Measurements from ENCODE around the gene LPP.

Gene LPP

DNA sequence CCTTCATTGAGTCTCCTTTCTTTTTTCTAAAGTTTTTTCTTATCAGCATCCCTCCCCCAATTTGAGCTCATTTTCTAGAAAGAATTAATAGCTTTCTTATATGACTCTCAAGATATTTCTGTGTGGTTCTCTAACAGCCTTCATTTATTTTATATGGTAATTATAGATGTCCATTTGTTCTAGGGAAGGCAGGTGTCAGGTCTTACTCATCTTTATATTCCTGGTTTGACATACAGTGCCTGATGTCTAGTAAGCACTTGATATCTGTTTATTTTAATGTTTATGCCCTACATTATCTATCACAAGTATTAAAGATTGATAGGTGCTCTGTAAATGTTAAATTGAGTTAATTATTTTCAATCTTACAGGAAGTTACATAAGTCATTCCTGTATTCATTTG lies 591.1 kb downstream of the LPP start:
- no peak for DNase-seq

DNA sequence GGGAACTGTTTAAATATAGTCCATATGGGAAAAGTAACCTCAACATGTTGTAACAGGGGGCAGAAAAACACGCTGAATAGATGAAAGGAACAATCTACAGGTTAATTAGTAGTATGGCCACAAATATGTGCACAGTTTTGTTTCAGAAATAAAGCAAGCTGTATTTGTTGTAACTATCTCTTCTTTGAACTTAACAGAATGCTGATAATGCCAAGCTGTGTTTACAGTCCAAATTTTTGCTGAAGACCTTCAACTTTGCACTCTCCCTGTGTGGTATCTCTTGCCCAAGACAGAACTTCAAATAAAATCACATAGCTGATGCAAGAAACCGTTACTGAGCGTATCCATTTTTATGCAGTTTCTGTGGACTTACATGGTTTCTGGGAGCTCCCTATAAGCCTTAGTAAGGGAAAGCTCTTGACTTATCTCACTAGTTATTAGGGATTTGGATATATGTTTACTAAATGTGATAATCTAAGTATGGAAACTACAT lies 592.4 kb downstream of the LPP start:
- no peak for DNase-seq

DNA sequence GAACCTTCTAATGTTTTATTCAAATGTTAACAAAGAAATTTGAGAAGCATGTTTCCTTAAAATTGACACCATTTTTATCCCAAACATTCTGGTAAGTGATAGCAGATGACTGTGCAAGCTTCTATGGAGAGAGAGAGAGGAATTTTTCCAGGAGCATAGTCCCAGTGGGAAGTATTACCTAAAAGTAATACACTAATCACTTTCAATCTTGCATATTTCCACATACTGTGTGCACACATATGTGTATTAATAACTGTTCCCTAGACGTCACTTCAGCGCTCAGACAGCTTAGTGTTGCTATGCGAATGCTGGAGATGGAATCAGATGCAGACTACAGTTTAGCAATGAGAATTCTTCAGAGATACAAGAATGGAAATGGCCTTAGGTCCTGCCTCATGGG lies 593.5 kb downstream of the LPP start:
- no peak for DNase-seq

DNA sequence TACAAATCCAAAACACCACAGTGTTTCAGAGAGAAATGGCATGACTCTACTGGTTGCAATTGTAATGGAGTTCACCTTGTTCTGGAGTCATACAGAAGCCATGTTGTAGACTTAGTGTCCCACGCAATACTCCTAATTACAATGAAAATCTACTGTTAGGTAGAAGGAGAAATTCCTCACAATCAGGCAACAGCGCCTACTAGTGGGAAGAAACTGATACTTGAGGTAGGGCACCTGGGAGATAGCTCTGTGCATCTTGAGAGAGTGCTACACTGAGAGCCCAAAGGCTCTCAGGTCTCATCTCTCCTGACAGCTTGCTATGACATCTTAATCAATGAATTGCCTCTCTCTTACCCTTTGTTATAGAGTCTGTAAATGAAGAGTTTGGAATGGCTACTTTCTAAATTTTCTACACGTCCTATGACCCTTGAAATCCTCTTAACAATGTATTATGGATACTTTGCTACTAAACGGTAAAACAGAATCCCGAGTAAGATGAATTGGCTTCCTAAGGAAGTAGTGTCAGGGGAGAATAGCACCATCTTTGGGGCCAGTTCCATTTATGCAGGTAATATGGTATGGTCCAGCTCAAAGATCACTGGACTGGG lies 595.2 kb downstream of the LPP start:
- DNase-seq: no peak

DNA sequence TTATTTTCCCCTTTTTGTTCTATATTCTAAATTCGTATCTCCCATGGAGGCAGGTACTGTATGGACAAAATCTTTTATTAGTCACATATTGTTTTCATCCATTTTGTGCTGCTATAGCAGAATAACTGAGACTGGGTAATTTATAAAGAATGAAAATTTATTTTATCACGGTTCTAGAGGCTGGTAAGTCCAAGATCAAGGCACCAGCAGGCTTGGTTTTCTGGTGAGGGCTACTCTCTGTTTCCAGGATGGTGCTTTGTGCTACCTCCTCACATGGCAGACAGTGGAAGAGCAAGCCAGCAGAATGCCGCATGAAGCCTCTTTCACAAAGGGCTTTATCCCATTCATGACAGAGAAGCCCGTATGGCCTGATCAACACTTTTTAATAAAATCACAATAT lies 595.9 kb downstream of the LPP start:
- no peak for DNase-seq

DNA sequence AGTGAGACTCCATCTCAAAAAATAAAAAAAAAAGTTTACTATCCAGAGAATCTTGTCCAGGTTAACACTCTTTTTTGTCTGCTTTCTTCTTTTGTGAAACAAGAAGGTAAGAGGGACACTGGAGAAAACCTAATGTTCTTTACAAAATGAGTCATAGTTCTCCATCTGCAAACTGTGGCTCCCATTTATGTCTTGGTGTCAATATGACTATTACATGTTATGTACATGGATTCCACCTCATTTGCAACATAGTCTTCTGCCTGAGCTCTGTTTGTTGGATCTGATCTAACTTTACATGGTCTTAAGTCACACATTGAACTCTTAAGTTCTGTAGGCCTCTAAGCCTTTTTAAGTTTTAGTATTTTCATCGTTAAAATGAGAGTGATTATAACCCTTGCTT lies 596.7 kb downstream of the LPP start:
- no peak for DNase-seq

DNA sequence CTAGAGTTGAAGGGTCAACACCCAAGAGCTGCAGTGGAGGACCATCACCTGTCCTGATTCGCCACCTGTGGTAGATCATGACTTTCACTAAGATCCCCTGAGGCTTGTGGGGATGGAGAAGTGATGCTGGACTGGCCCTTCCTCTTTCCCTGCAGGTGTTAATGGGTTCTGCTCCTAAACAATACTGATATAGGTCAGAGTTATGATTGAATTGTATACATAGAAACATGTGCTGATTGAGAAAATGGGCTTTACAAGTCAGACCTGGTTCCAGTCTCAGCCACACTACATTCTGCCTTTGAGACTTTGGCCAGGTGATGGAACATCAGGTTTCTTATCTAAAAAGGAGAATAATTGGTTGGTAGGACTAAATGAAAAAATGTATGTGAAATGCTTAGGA lies 598.9 kb downstream of the LPP start:
- DNase-seq: no peak

DNA sequence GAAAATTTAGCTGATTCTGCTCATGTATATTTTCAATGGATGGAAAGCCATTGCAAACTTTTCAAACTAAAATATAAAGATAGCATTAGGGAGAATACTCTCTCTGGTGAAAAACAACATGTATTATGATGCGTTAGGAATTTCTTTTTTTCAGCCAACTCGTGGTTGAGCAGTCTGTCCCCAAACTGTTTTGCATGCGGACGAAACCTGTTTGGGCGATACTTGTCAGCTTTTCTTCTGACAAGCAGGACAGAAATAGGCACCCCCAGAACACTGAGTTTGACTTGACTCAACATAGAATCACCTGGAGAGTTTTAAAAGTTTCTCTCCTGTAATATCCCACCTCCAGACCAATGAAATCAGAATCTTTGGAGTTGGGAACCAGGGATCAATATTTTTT lies 600.3 kb downstream of the LPP start:
- DNase-seq: no peak

DNA sequence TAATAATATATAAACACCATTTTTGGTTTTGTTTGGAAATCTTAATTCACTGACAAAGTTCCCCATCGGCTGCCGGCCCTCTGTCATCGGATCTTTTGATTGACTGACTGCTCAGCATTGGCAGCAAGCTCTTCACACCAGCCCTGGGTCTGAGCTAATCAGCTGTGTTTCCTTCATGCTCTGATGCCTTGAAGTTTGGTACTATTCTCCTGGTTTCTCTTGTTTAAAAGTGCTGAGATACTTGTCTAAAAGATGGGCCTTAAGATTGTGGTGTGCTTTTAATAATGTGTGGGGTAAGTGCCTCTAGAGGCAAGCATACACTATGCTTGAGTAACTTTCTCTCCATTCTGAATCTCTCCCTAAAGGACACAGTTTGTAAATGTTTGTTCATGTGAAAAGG lies 602.3 kb downstream of the LPP start:
- DNase-seq: no peak

DNA sequence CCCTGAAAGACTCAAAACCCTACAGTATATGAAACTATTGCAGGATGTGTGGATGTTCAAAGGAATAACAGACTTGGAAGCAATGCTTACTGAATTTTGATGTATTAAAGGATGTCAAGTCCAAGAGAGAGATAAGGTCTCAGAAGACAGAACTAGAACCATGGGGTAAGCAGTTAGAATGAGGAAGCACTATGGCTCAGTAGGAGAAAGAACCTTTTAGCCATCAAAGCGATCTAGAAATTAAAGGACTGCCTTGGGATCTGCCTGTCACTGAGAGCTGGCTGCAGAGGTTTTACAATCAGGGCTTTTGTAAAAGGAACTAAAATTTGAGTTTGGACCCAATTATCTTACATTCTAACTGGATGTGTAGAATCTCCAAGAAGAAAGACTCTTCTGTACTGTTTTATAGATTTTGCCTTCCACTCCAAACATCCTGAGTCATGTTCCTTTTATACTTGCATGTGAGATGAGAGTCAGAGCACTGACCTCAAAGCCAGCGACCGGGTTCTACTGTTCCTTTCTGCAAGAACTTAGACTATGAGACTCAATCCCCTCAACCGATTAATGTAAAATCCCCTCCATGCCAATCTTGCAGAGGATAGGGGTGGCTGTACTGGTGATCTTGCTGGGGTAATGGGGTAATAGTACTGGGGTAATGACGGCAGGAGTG lies 605.5 kb downstream of the LPP start:
- DNase-seq: no peak

DNA sequence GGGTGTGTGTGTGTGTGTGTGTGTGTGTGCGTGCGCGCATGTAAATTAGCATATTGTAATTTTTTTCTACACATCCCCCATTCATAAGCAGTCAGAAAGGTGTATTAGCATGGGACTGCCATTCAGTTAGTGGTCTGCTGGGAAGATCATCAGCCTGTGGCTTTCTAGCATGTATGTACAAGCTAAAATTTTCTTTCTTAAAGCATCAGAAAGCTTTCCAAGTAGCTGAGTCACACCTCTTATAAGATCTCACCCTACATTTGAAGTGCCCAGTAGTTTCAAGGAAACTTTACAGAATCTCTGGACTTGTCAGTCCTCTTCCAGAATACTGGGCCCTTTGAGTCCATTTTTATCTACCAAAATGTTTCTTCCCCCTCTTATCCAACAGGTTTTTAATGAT lies 606.5 kb downstream of the LPP start:
- no peak for DNase-seq

DNA sequence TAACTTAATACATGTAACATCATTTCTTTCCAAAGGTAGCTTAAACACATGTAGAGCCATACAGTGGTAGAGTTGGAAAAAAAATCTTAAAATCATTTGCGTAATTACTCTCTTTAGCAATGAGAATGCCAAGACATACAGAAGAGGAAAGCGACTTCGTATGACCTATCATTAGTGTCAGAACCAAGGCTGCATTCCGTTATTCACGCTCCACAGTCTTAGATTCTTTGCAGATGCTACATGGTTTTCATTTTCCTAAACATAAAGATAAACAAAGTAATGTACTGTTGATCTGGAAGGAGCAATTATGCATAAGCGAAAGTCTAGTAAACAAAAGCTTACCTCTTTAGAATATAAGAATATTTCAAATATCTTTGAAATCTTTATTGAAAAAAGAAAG lies 607.5 kb downstream of the LPP start:
- no peak for DNase-seq

DNA sequence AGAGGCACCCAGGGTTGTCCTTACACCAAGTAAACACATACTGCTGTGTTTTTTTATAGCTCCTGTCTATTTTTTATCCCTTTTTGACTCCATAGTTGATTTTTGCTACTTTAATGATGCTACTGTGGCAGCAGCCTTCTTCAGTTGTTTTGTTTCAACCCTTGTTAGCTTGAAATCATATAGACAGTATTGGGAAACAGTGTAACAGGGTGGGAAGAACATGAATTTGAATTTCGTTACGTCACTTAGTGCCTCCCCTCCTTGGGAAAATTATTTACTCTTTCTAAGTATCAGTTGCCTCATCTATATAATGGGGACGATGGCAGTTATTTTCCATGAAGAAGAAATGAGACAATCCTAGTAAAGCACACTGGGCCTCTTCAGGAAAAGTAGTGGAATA lies 608.0 kb downstream of the LPP start:
- no peak for DNase-seq

DNA sequence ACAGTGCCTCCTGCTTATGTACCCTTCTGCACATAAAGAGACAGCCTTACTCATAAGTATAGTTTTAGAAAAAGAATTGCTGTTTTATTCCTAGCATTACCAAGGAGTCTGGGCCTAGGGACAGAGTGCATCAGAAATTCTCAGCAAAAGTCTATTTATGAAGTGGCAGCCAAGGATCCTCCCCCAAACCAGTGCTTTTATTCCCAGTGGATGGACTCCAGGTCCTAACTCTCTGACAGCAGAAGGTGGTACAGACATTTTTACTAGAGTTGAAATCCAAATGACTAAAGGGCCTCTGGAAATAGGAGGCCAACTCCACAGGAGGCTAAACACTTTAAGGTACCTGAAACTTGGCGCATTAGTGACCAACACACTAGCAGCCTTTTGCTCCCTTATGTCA lies 610.7 kb downstream of the LPP start:
- DNase-seq: no peak

DNA sequence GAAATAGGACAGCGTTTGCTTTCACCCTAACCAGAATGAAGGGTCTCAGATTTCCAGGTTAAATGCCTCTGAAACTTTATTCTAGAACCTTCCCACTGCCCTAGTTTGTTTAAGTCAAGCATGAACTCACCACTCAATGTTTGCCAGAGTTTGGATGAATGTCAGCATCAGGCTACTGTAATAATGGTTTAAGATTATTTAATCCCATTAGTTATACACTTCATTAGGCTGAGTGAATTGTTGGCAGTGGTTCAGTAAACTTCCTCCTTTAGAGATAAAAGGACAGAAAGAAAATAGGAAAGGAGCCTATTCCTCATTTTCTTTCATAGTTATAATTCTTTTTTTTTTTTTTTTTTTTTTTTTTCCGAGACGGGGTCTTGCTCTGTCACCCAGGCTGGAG lies 615.9 kb downstream of the LPP start:
- no peak for DNase-seq

DNA sequence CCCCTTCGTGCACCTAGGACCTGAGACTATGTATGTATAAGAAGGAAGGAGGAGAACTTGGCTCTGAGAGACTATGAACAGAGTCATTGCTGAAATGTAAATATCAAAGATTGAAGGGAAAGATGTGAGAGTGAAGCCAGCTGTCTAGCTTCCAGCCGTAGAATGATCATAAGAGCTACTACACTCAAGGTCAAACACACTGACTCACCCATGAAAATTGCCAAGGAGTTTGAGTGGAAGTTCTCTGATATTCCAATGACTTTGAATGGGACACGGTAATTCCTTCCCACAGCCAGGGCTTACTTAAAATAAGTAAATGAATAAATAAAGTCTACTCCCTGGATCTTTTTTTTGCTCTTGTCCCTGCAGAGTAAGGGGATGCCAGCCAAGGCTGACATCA lies 618.9 kb downstream of the LPP start:
- DNase-seq: no peak

DNA sequence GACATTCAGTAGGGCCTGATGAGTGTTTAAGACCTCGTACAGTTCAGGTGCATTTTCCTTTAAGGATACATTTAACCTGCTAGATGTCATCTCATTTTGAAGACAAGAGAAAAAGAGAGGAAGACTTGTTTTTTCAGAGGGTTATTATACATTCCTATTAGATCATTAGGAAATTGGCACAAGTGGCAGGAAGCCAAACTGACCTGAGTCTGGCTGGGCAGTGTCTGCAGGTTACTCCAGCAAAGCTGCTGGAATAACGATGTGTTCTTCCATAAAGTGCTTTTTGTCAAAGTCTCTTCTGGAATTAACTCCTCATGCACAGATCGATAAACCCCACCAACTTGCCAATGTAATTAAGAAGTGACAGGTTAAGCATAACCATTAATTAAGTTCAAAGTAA lies 621.5 kb downstream of the LPP start:
- no peak for DNase-seq

DNA sequence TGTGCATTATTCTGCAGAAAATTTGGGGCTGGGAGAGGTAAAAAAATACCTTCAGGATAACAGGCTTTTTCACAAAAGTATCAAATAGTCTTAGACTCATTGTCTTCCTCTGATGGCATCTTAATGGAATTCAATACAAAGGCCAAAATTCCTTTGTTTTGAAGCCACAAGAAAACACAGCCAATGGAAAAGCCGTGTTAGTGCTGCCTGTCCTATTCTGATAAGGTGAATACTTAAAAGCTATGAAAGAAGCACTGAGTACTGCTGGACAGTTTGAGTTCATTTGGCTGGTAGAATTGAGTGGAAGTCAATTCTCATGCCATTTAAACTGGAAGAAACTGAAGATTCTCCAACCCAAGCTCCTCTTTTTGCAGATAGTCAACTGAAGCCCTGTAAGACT lies 622.5 kb downstream of the LPP start:
- no peak for DNase-seq

DNA sequence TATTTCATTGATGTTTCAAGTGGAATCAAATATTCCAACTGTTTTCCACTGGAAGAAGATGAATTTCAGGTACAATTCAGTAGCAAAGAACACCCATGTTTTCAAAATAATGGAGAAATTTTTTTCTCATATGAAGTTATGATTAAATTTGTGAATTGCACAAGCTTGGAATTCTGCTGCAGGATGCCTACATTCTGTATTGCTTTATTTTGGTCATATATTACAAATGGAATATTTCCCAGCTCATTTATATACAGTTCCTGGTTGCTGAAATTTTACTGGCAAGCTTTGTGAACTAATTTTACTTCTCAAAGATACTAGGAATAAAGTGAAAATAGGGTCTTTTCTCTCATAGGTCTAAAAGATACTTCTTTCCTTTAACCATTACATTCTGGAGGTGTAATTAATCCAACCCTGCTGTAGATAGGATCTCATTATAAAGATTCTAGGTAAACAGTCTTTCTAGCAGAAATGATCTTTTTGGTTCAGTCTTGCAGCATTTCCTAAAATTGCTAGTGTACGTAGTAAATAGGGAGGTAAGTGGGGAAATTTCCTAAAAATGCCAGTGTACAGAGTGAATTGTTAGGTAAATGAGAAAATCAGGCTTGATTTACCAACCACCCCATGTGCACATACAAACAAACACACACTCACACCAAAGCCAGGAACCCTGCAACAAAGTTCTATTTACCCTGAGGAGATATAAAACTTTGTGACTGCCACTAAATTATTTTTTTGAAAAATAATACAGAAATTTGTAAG lies 624.3 kb downstream of the LPP start:
- no peak for DNase-seq

DNA sequence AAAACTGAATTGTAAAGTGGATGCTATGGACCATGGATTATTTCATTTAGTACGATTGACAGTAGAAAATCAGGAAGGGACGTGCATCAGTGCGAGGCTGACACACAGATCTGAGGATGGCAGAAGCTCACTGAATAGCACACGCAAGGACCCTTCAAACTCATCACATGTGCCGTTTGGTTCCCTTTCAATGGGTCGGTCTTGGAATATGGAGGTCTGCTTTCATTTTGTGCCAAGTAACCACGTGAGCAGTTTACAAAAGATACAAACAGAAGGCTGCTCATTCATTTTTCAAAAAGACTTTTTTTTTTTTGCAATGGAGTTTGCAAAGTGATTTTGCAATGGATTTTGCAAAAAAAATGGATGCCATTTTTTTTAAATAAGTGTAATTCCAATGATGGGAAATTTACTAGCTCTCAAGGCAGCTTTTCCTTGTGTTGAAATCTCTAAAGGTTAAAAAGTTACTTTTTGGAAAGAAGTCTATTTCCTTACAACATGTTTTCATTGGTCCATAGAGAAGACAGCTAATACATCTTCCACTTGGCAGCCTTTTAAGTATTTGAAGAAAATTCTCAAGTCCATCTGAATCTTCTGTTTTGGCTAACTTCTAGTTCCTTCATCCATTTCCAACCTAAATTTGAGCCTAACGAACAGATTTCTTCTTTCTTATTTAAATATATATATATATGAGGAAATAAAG lies 625.5 kb downstream of the LPP start:
- no peak for DNase-seq

DNA sequence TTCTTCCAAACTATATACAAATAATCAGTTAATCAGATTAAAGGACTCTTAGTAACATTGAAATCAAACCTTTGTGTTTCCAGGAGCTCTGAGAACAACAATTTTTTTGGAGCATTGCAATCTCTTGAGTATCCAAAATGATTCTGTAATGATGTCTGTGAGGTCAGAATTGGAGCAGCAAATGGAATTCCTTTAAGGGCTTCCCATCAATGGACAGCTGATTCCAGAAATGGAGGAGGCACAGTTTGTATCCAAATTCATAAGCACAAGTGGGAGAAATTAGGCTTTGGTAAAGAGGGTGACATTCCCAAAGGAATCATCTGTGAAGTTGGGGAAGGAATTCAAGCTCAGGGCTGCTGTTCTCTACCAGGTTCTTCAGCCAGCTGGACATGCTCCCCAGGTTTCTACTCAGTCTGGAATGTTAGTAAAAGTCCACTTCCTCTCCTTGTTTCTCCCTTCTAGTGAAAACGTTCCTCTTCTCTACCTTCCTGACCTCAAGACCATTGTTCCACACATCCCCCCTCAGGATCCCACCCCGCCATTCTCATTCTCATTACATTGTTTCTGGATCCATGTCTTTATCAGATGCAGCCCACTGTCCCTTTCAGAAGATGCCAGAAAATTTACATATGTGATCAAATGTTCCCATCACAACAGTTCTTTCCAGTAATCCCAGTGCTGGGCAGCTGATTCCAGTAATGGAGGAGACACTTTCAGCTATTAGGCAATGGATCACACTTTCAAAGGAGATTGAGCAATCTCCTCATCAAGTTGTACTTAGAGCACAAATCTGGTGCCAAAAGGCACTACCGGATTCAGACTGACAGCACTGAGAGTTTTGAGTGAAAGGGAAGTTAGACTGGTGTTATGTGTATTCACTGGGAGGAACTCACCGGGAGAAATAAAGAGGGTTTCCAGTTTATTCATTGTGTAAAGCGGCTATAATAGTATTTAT lies 626.5 kb downstream of the LPP start:
- no peak for DNase-seq

DNA sequence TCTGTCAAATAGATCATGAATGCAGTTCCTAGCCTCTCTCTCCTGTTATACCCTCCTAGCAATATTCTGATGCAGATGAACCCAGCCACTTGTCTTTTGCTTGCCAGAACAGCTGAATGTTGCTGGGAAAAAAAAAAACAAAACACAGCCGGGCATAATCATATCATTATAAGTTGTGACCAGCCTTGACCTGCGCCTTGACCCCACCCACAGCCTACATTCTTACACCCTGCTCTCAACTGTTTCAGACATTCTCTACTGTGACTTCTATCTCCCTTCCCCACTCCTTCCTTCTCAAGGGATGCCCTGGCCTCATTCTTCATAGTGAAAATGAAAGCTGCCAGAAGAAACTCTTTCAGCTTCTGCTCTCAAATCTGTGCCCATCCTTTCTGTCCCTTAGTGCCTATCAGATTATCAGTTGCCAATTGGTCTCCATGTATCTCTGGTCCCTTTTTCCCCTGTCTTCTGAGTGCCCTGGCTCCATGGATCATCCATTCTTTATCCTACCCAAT lies 628.7 kb downstream of the LPP start:
- no peak for DNase-seq
